Activated naive CD8-positive, alpha-beta T cell treated with anti-CD3 and anti-CD28 coated beads, Interleukin-2, amount 50 U/mL, for 24 hours (primary cell): ENCODE results near the gene RPL12.

Source experiments
- ATAC-seq: fragments of 150-1000 bp; cut with Tn5 transposase; one replicate; pipeline ENCODE4 v1.10.0; 2021
- DNase-seq: peaks from one replicate; pipeline ENCODE4 v3.0.0; 2021
- H3K27ac Mint-ChIP-seq: one replicate; pipeline ENCODE4 v1.8.0; 2021; ENCODE audit warnings: mild to moderate bottlenecking, mixed read lengths
- H3K27me3 Mint-ChIP-seq: one replicate; pipeline ENCODE4 v1.8.0; 2021; ENCODE audit warnings: mixed read lengths
- H3K36me3 Mint-ChIP-seq: one replicate; pipeline ENCODE4 v1.8.0; 2021; ENCODE audit warnings: low read depth, mixed read lengths
- H3K4me1 Mint-ChIP-seq: one replicate; pipeline ENCODE4 v1.8.0; 2021; ENCODE audit warnings: mixed read lengths
- H3K4me3 Mint-ChIP-seq: one replicate; pipeline ENCODE4 v1.8.0; 2021; ENCODE audit warnings: mild to moderate bottlenecking, moderate library complexity, mixed read lengths
- H3K9me3 Mint-ChIP-seq: one replicate; pipeline ENCODE4 v1.8.0; 2021; ENCODE audit warnings: mixed read lengths

Gene RPL12

DNA sequence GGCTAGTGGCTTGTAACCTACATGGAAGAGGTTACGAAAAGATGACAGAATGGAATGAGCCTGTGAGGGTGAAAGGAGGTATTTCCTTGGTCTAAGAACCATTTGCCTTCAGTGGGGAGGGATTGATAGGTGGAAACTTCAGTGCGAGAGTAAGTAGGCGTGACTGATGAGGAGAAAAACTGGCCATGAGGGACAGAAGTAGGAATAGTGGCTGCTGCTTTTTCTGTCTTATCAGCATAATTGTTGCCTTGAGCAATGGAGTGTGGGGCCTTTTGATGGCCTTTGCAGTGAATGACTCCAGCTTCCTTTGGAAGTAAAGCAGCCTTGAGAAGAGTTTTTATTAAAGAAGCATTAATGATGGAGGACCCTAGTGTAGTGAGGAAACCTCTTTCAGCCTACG lies 36.1 kb downstream of the RPL12 start:
- Mint-ChIP-seq H3K4me1 (no peaks in the 10 kb centered on the region), H3K27me3 (peaks cover 29% of the 10 kb centered on the region), H3K27ac (no peak overlapping the region), H3K4me3 (no peak overlapping the region), H3K36me3 (no peaks in the 10 kb centered on the region), H3K9me3 (no peaks in the 10 kb centered on the region)
- no peak for ATAC-seq
- DNase-seq, result no peak

DNA sequence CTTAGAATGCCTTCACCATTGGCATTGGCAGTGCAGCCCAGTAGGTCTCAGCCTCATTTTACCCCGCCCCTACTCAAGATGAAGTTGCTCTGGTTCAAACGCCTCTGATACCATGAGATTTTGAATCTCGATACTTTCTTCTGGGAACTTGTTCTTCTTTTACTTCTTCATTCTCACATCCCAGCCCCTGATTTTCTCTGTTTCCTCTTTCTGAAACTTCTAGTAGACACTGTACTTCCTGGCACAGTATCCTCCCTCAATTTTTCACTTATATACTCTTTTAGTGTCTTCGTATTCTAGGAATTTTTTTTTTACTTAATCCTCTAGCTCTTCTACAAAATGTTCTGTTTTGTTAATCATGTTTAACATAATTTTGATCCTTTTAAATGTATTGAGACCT lies 40.1 kb downstream of the RPL12 start:
- H3K27me3 Mint-ChIP-seq, result peaks cover 34% of the 10 kb centered on the region
- H3K27ac Mint-ChIP-seq, result no peak overlapping the region
- H3K4me1 Mint-ChIP-seq, result no peaks in the 10 kb centered on the region
- ATAC-seq (no peak), DNase-seq (no peak)
- H3K36me3 Mint-ChIP-seq, result no peaks in the 10 kb centered on the region
- no peak overlapping the region for H3K4me3 Mint-ChIP-seq
- H3K9me3 Mint-ChIP-seq, result no peaks in the 10 kb centered on the region

DNA sequence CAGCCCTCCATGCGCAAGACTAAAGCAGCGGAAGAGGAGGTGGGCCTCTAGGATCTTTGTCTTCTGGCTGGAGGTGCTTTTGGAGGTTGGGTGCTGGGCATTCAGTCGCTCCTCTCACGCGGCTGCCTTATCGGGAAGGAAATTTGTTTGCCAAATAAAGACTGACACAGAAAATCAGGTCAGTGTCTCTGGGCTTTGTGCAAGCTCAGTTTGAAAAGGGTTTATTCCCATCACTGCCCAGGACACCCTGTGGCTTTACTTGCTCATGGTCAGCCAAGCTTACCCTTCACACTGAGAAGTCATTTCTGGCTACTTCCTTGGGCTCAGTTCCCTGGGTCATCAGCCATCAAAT lies 43.7 kb downstream of the RPL12 start:
- H3K4me3 Mint-ChIP-seq, result no peak overlapping the region
- H3K4me1 Mint-ChIP-seq, result no peaks in the 10 kb centered on the region
- H3K9me3 Mint-ChIP-seq, result no peaks in the 10 kb centered on the region
- H3K27ac Mint-ChIP-seq, result no peak overlapping the region
- H3K36me3 Mint-ChIP-seq, result no peaks in the 10 kb centered on the region
- H3K27me3 Mint-ChIP-seq, result peaks cover 20% of the 10 kb centered on the region
- DNase-seq (no peak), ATAC-seq (no peak)

DNA sequence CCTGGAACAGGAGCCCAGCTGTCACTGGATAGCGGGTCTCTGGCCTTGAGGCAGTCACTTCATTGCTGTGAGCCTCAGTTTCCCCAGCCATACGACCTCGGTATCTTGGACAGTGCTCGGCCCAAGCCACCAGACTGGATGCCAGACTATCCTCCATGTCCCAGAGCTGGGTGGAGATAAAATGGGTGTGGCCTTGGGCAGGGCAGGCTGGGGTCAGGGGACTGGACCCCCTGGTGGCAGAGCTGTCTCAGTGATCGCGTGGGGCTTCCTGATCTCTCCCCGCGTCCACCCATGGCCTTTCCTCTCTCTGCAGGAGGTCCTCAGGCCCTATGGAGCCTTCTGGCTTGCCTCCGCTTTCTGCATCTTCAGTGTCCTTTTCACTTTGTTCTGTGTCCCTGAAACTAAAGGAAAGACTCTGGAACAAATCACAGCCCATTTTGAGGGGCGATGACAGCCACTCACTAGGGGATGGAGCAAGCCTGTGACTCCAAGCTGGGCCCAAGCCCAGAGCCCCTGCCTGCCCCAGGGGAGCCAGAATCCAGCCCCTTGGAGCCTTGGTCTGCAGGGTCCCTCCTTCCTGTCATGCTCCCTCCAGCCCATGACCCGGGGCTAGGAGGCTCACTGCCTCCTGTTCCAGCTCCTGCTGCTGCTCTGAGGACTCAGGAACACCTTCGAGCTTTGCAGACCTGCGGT lies 44.3 kb downstream of the RPL12 start:
- Mint-ChIP-seq H3K27me3 (peaks cover 18% of the 10 kb centered on the region), H3K4me1 (no peaks in the 10 kb centered on the region), H3K9me3 (no peaks in the 10 kb centered on the region), H3K36me3 (no peaks in the 10 kb centered on the region), H3K4me3 (no peak overlapping the region), H3K27ac (no peak overlapping the region)
- DNase-seq (no peak), ATAC-seq (no peak)

DNA sequence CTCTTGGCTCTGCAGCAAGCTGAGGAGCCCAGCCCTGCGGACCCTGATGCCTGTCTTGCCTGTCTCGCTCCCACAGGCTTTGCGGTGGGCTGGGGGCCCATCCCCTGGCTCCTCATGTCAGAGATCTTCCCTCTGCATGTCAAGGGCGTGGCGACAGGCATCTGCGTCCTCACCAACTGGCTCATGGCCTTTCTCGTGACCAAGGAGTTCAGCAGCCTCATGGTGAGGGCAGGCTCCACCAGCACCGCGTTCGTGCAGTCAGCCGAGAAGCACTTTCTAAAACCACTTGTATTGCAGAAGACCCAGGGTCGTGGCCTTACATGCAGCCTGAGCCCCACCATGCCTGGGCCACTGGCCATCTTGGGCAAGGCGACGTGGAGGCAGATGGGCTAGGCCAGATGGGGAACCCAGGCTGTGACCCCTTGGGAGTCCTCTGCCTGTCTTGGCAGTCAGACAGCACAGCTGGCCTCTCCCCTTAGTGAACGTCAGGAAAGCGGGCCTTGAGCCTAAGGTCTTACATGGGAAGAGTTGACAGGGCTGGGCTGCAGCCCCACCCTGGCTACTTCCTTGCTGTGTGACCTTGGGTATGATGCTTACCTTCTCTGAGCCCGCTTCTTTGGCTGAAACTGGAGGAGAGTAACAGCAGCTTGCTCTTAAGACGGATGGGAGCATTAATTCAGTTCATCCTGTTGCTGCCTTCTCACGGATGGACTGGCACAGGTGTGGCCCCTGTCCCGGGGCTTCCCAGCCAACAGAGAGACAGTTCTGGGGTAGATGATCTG lies 45.7 kb downstream of the RPL12 start:
- Mint-ChIP-seq H3K36me3 (no peaks in the 10 kb centered on the region), H3K4me1 (no peaks in the 10 kb centered on the region), H3K27ac (no peak overlapping the region), H3K27me3 (peaks cover 19% of the 10 kb centered on the region), H3K9me3 (no peaks in the 10 kb centered on the region), H3K4me3 (no peak overlapping the region)
- ATAC-seq (no peak), DNase-seq (no peak)

DNA sequence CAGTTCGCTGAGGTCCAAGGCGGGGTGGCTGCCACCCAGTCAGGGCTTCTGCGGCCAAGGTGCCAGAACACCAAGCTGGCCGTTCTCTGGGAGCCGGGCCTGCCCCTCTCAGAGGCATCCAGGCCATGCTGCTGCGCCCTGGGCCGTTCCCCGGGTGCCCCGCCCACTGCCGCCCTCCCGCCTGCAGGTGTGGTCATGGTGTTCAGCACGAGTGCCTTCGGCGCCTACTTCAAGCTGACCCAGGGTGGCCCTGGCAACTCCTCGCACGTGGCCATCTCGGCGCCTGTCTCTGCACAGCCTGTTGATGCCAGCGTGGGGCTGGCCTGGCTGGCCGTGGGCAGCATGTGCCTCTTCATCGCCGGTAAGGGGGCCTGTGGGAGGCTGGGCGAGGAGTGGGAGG lies 46.6 kb downstream of the RPL12 start:
- Mint-ChIP-seq H3K4me1 (no peaks in the 10 kb centered on the region), H3K9me3 (no peaks in the 10 kb centered on the region), H3K36me3 (no peaks in the 10 kb centered on the region), H3K27me3 (peaks cover 25% of the 10 kb centered on the region), H3K27ac (no peak overlapping the region), H3K4me3 (no peak overlapping the region)
- no peak for DNase-seq
- ATAC-seq, result no peak

- H3K4me1 Mint-ChIP-seq, result no peaks in the 10 kb centered on the region
- no peak overlapping the region for H3K27ac Mint-ChIP-seq
- no peaks in the 10 kb centered on the region for H3K9me3 Mint-ChIP-seq
- peaks cover 33% of the 10 kb centered on the region for H3K27me3 Mint-ChIP-seq
- H3K36me3 Mint-ChIP-seq, result no peaks in the 10 kb centered on the region
- DNase-seq (no peak), ATAC-seq (no peak)
- no peak overlapping the region for H3K4me3 Mint-ChIP-seq
Observed at GRCh38 chr9:127403507-127404192, 47.6 kb downstream of the RPL12 start.

GRCh38 chr9:127402401-127403090 lies 48.7 kb downstream of the RPL12 start:
- Mint-ChIP-seq H3K9me3 (no peaks in the 10 kb centered on the region), H3K27ac (no peak overlapping the region), H3K4me3 (no peak overlapping the region)

DNA sequence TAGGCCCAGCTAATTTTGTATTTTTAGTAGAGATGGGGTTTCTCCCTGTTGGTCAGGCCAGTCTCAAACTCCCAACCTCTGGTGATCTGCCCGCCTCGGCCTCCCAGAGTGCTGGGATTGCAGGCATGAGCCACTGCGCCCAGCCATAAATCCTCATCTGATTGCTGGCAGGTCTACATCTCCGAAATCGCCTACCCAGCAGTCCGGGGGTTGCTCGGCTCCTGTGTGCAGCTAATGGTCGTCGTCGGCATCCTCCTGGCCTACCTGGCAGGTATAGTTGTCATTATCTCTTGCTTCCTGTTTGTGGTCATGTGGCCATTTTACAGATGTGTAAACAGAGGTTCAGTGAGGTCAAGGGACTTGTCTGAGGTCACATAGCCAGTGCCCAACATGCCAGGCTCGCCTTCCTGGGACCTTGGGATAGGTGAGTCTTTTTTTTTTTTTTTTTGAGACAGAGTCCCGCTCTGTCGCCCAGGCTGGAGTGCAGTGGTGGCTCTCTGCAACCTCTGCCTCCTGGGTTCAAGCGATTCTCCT lies 51.4 kb downstream of the RPL12 start:
- H3K36me3 Mint-ChIP-seq, result no peaks in the 10 kb centered on the region
- H3K27me3 Mint-ChIP-seq, result peaks cover 48% of the 10 kb centered on the region
- no peak overlapping the region for H3K27ac Mint-ChIP-seq
- ATAC-seq (no peak), DNase-seq (no peak)
- H3K4me1 Mint-ChIP-seq, result peaks cover 9% of the 10 kb centered on the region
- no peak overlapping the region for H3K4me3 Mint-ChIP-seq
- no peaks in the 10 kb centered on the region for H3K9me3 Mint-ChIP-seq

More at GRCh38 chr9:127402401-127403090, 48.7 kb downstream of the RPL12 start:
- peaks cover 38% of the 10 kb centered on the region for H3K27me3 Mint-ChIP-seq
- ATAC-seq (no peak), DNase-seq (no peak)
- H3K4me1 Mint-ChIP-seq, result peaks cover 5% of the 10 kb centered on the region
- H3K36me3 Mint-ChIP-seq, result no peaks in the 10 kb centered on the region

GRCh38 chr9:127398715-127399400 lies 52.3 kb downstream of the RPL12 start:
- DNase-seq (no peak), ATAC-seq (no peak)
- peaks cover 58% of the 10 kb centered on the region for H3K27me3 Mint-ChIP-seq
- peaks cover 9% of the 10 kb centered on the region for H3K4me1 Mint-ChIP-seq
- peak overlapping the region; percentile 70 for H3K4me3 Mint-ChIP-seq
- H3K27ac Mint-ChIP-seq, result no peak overlapping the region
- no peaks in the 10 kb centered on the region for H3K9me3 Mint-ChIP-seq
- H3K36me3 Mint-ChIP-seq, result no peaks in the 10 kb centered on the region

GRCh38 chr9:127398275-127398647 lies 52.9 kb downstream of the RPL12 start:
- H3K36me3 Mint-ChIP-seq, result no peaks in the 10 kb centered on the region
- no peak for DNase-seq
- no peaks in the 10 kb centered on the region for H3K9me3 Mint-ChIP-seq
- peaks cover 9% of the 10 kb centered on the region for H3K4me1 Mint-ChIP-seq
- peaks cover 63% of the 10 kb centered on the region for H3K27me3 Mint-ChIP-seq
- peak overlapping the region; percentile 70 for H3K4me3 Mint-ChIP-seq
- ATAC-seq, result no peak
- H3K27ac Mint-ChIP-seq, result no peak overlapping the region
